IMR-90 (cell line): Measurements from ENCODE around the gene TENM4. TPM values are rescaled to one million over a fixed set of nuclear protein-coding genes. Genes with fewer than 3 reads are reported as not detected.

Source experiments
- ATAC-seq: fragments of 200-7000 bp; cut with Tn5 transposase; 2 replicates; pipeline ENCODE4 v1.9.1; 2020; ENCODE audit warnings: low read depth, mild to moderate bottlenecking, moderate library complexity
- BruUV-seq: library from RNA; stranded (reverse); fragments of 400-500 nt; replicated peaks from 2 replicates; lab custom pipeline; 2021; lab: Mats Ljungman, UMichigan
- CTCF ChIA-PET: fragments of 300-600 bp; formaldehyde crosslinking; extraction: SDS; loops from one replicate; lab custom pipeline; 2021; ENCODE audit warnings: antibody characterized with exemption; lab: Yijun Ruan, JAX
- POLR2A ChIA-PET: fragments of 300-600 bp; sonication (Branson Sonifier 250); formaldehyde crosslinking; loops from one replicate; lab custom pipeline; 2022; ENCODE audit warnings: antibody characterized with exemption; ENCODE audit not compliant: unreplicated experiment; lab: Charles Lee
- DNase-seq: peaks from one replicate; pipeline ENCODE4 v3.0.0; 2013
- H2AFZ ChIP-seq: replicated peaks from 2 replicates; pipeline ENCODE3; 2013; ENCODE audit warnings: low read length, mild to moderate bottlenecking; ENCODE audit not compliant: poor library complexity
- H2AK5ac ChIP-seq: 2 replicates; pipeline ENCODE4 v1.6.1; 2013; ENCODE audit warnings: low read depth, low read length, inconsistent platforms
- H2AK9ac ChIP-seq: replicated peaks from 2 replicates; pipeline ENCODE3; 2013; ENCODE audit warnings: mild to moderate bottlenecking, low read depth, low read length, moderate library complexity; ENCODE audit not compliant: poor library complexity
- H2BK120ac ChIP-seq: 2 replicates; pipeline ENCODE4 v1.6.1; 2013; ENCODE audit warnings: low read depth, low read length, inconsistent platforms
- H2BK15ac ChIP-seq: 3 replicates; pipeline ENCODE4 v1.6.1; 2013; ENCODE audit warnings: low read depth, low read length, inconsistent platforms
- H2BK20ac ChIP-seq: 2 replicates; pipeline ENCODE4 v1.6.1; 2013; ENCODE audit warnings: low read depth, mild to moderate bottlenecking, inconsistent platforms, low read length, moderate library complexity
- H2BK5ac ChIP-seq: 2 replicates; pipeline ENCODE4 v1.6.1; 2013; ENCODE audit warnings: mild to moderate bottlenecking, low read depth, low read length, inconsistent platforms; ENCODE audit not compliant: poor library complexity, severe bottlenecking
- H3K14ac ChIP-seq: replicated peaks from 2 replicates; pipeline ENCODE4 v1.6.1; 2013; ENCODE audit warnings: low read depth, low read length, inconsistent platforms
- H3K18ac ChIP-seq: 2 replicates; pipeline ENCODE4 v1.6.1; 2013; ENCODE audit warnings: low read depth, low read length, control low read depth
- H3K23ac ChIP-seq: 2 replicates; pipeline ENCODE4 v1.6.1; 2013; ENCODE audit warnings: low read depth, low read length, inconsistent platforms
- H3K27ac ChIP-seq: 2 replicates; pipeline ENCODE4 v1.5.1; 2013; ENCODE audit warnings: mild to moderate bottlenecking, control low read depth, low read length; ENCODE audit not compliant: insufficient read depth
- H3K27me3 ChIP-seq: 2 replicates; pipeline ENCODE4 v1.6.1; 2013; ENCODE audit warnings: low read length; ENCODE audit not compliant: control insufficient read depth, insufficient read depth
- H3K36me3 ChIP-seq: 2 replicates; pipeline ENCODE4 v1.6.1; 2013; ENCODE audit warnings: low read length, mixed read lengths; ENCODE audit not compliant: control insufficient read depth, insufficient read depth
- H3K4ac ChIP-seq: 2 replicates; pipeline ENCODE4 v1.6.1; 2013; ENCODE audit warnings: low read depth, low read length, inconsistent platforms
- H3K4me1 ChIP-seq: 2 replicates; pipeline ENCODE4 v1.6.1; 2013; ENCODE audit warnings: low read length, mixed read lengths; ENCODE audit not compliant: control insufficient read depth, insufficient read depth
- H3K4me2 ChIP-seq: 2 replicates; pipeline ENCODE4 v1.6.1; 2013; ENCODE audit warnings: low read depth, mild to moderate bottlenecking, control low read depth, low read length, moderate library complexity
- H3K4me3 ChIP-seq: 2 replicates; pipeline ENCODE4 v1.5.1; 2013; ENCODE audit warnings: low read depth, mild to moderate bottlenecking, control low read depth, low read length, moderate library complexity; ENCODE audit not compliant: insufficient read depth
- H3K56ac ChIP-seq: 2 replicates; pipeline ENCODE4 v1.6.1; 2013; ENCODE audit warnings: low read length, inconsistent platforms; ENCODE audit not compliant: insufficient read depth; ENCODE audit errors: extremely low read depth
- H3K79me1 ChIP-seq, 2 experiments: 2 replicates each; pipeline ENCODE4 v1.6.1; 2013; ENCODE audit warnings: low read length in 2 of 2, inconsistent platforms in 1 of 2, low read depth in 1 of 2
- H3K9ac ChIP-seq: 2 replicates; pipeline ENCODE4 v1.6.1; 2013; ENCODE audit warnings: low read depth, low read length, control low read depth
- H3K9me1 ChIP-seq: 2 replicates; pipeline ENCODE4 v1.6.1; 2013; ENCODE audit warnings: low read length, inconsistent platforms; ENCODE audit not compliant: insufficient read depth
- H3K9me3 ChIP-seq: 2 replicates; pipeline ENCODE4 v1.6.1; 2013; ENCODE audit warnings: low read length; ENCODE audit not compliant: control insufficient read depth, insufficient read depth
- H4K20me1 ChIP-seq: 2 replicates; pipeline ENCODE4 v1.6.1; 2013; ENCODE audit warnings: low read length, inconsistent platforms; ENCODE audit not compliant: insufficient read depth
- H4K5ac ChIP-seq: 2 replicates; pipeline ENCODE4 v1.6.1; 2013; ENCODE audit warnings: mild to moderate bottlenecking, low read depth, low read length, control low read depth
- H4K8ac ChIP-seq, 2 experiments: 2 replicates each; pipeline ENCODE4 v1.6.1; 2013; ENCODE audit warnings: low read depth in 2 of 2, low read length in 2 of 2, control low read depth in 1 of 2, inconsistent platforms in 1 of 2
- H4K91ac ChIP-seq: 2 replicates; pipeline ENCODE4 v1.6.1; 2013; ENCODE audit warnings: low read depth, low read length, inconsistent platforms; ENCODE audit not compliant: insufficient read depth
- CHD1 ChIP-seq: IDR thresholded peaks from 2 replicates; pipeline ENCODE4 v1.6.1; 2012; ENCODE audit warnings: low read depth, low read length, improper control_type of control experiment
- CTCF ChIP-seq: conservative IDR thresholded peaks from 2 replicates; pipeline ENCODE4 v1.5.1; 2012; ENCODE audit warnings: mild to moderate bottlenecking, low read depth, low read length, improper control_type of control experiment
- ELK1 ChIP-seq: fragments of 150-350 bp; IDR thresholded peaks from 2 replicates; pipeline ENCODE4 v1.6.1; 2016; ENCODE audit warnings: low read depth, mild to moderate bottlenecking, low read length, moderate library complexity, borderline replicate concordance
- MAFK ChIP-seq: IDR thresholded peaks from 2 replicates; pipeline ENCODE4 v1.6.1; 2012; ENCODE audit warnings: low read depth, low read length, improper control_type of control experiment
- MAZ ChIP-seq: IDR thresholded peaks from 2 replicates; pipeline ENCODE4 v1.6.1; 2012; ENCODE audit warnings: low read depth, mild to moderate bottlenecking, low read length, improper control_type of control experiment, moderate library complexity, borderline replicate concordance
- MXI1 ChIP-seq: IDR thresholded peaks from 2 replicates; pipeline ENCODE4 v1.6.1; 2012; ENCODE audit warnings: low read depth, mild to moderate bottlenecking, low read length, moderate library complexity, borderline replicate concordance
- NFE2L2 ChIP-seq: fragments of 150-350 bp; IDR thresholded peaks from 2 replicates; pipeline ENCODE4 v1.6.1; 2016; ENCODE audit warnings: low read depth, mild to moderate bottlenecking, low read length
- RAD21 ChIP-seq: IDR thresholded peaks from 2 replicates; pipeline ENCODE4 v1.6.1; 2012; ENCODE audit warnings: low read length, improper control_type of control experiment
- RFX5 ChIP-seq: IDR thresholded peaks from 2 replicates; pipeline ENCODE4 v1.8.0; 2012; ENCODE audit warnings: low read depth, mild to moderate bottlenecking, low read length, moderate library complexity
- SMC3 ChIP-seq: fragments of 150-350 bp; IDR thresholded peaks from 2 replicates; pipeline ENCODE4 v1.6.1; 2016; ENCODE audit warnings: low read depth, mild to moderate bottlenecking, antibody characterized with exemption, low read length, moderate library complexity
- USF2 ChIP-seq: fragments of 150-350 bp; IDR thresholded peaks from 2 replicates; pipeline ENCODE4 v1.6.1; 2017; ENCODE audit warnings: mild to moderate bottlenecking, antibody characterized with exemption, low read length, low read depth
- WGBS, 2 experiments: methylation state at CpG; one replicate each; pipeline versions ENCODE4 v1.1.5 to v1.1.7; 2013; ENCODE audit warnings: missing lambda C conversion rate in 2 of 2; ENCODE audit not compliant: insufficient read length in 1 of 2; ENCODE audit errors: extremely low coverage in 2 of 2; 5-methylcytosine and 5-hydroxymethylcytosine counted together
- dilution Hi-C: fragments of 300-500 bp; cut with HindIII; formaldehyde crosslinking; loops from one replicate; pipeline ENCODE4 v1.14.3; 2018; ENCODE audit warnings: low sequenced_read_pairs; ENCODE audit not compliant: unreplicated experiment
- in situ Hi-C: fragments of 300-500 bp; cut with MboI; formaldehyde crosslinking; loops from 3 replicates; pipeline ENCODE4 v1.14.3; 2019; ENCODE audit warnings: low sequenced_read_pairs, inconsistent platforms, mixed read lengths
- intact Hi-C: fragments of 100-400 bp; cut with micrococcal nuclease; formaldehyde crosslinking; loops from 2 replicates; pipeline ENCODE4 v1.10.0; 2022
- polyA plus RNA-seq, 3 experiments: library from polyadenylated mRNA; depleted of rRNA; stranded (reverse); fragments of >200 nt; gene quantifications; 2 replicates each; pipeline ENCODE4 v1.2.3, GENCODE V29; 2012; ENCODE audit warnings: low replicate concordance in 1 of 3
- total RNA-seq: library from RNA; depleted of rRNA; stranded (reverse); fragments of >200 nt; gene quantifications from 2 replicates; pipeline ENCODE4 v1.2.3, GENCODE V29; 2012

The TENM4 gene
- total and polyA plus RNA-seq, 2 of the 4 experiments (the other 2 are of a cell fraction) = 7.4 to 9.0 TPM

GRCh38 chr11:79311461-79311860 lies 129.4 kb downstream of the TENM4 start:
- H3K14ac ChIP-seq = no peak overlapping the region
- ATAC-seq = no peak
- no peak overlapping the region for H2AFZ ChIP-seq
- no peak for DNase-seq
- H3K18ac ChIP-seq = no peak overlapping the region
- intact Hi-C loops (no loop called here), in situ Hi-C loops (no loop called here), dilution Hi-C loops (no loop called here)
- CTCF ChIA-PET = no interaction called here
- no peak overlapping the region for H4K91ac ChIP-seq
- no peaks in the 10 kb centered on the region for H3K27me3 ChIP-seq
- H4K5ac ChIP-seq = no peak overlapping the region
- H3K79me1 ChIP-seq = no peaks in the 10 kb centered on the region; a peak in 1 of 4 replicates
- peaks cover 4% of the 10 kb centered on the region; the same call in 1 of the 2 replicates for H4K20me1 ChIP-seq
- no peak overlapping the region for H2BK15ac ChIP-seq
- no peak overlapping the region for H2AK9ac ChIP-seq
- H3K4me2 ChIP-seq = no peak overlapping the region
- H4K8ac ChIP-seq = no peak overlapping the region
- H3K56ac ChIP-seq = no peak overlapping the region
- no peak for TF ChIP-seq CTCF
- TF ChIP-seq MAZ = no peak
- TF ChIP-seq MAFK = no peak
- no peak for TF ChIP-seq RFX5
- no peak for TF ChIP-seq RAD21
- TF ChIP-seq USF2 = no peak
- TF ChIP-seq MXI1 = no peak
- TF ChIP-seq NFE2L2 = no peak
- no peak for TF ChIP-seq SMC3
- no peak for TF ChIP-seq CHD1
- no peak for TF ChIP-seq ELK1
- H3K9me3 ChIP-seq = no peaks in the 10 kb centered on the region
- H3K4me1 ChIP-seq = peaks cover 3% of the 10 kb centered on the region; the same call in 1 of the 2 replicates
- H2BK120ac ChIP-seq = no peak overlapping the region
- no peak overlapping the region for H2AK5ac ChIP-seq
- POLR2A ChIA-PET = no interaction called here
- no TSS peak for BruUV-seq
- no peak overlapping the region for H3K27ac ChIP-seq
- H3K4me3 ChIP-seq = no peak overlapping the region
- H3K9me1 ChIP-seq = peaks cover 8% of the 10 kb centered on the region; the same call in 1 of the 2 replicates
- WGBS, 2 experiments = no CpG with 5 or more reads among the region's 3 CpGs
- H3K4ac ChIP-seq = no peak overlapping the region
- no peaks in the 10 kb centered on the region for H3K36me3 ChIP-seq
- no peak overlapping the region for H3K9ac ChIP-seq
- no peak overlapping the region for H2BK20ac ChIP-seq
- no peak overlapping the region for H3K23ac ChIP-seq
- H2BK5ac ChIP-seq = no peak overlapping the region
